NCI-H82 treated with DMSO at 0.1 percent for 48 hours (cell line): ENCODE results near the gene THBS4.
A peak's percentile ranks its signal among the peaks of the same experiment; 100 is the strongest.

ENCODE experiments used
- DNase-seq: peaks from one replicate; lab custom pipeline; 2025; ENCODE audit not compliant: unreplicated experiment; lab: John Stamatoyannopoulos, UW

THBS4 gene

GRCh38 chr5:80116000-80116399 is 80.9 kb downstream of the THBS4 start:
- DNase-seq, result no peak

- DNase-seq, result no peak
Measured at GRCh38 chr5:80116465-80116864, 81.3 kb downstream of the THBS4 start.

- DNase-seq, result no peak
Measured at GRCh38 chr5:80117446-80117845, 82.3 kb downstream of the THBS4 start.

GRCh38 chr5:80119372-80119771 is 84.2 kb downstream of the THBS4 start:
- no peak for DNase-seq

- DNase-seq, result peak; percentile 54
Measured at GRCh38 chr5:80122579-80122978, 87.4 kb downstream of the THBS4 start.

GRCh38 chr5:80124121-80124918 is 89.2 kb downstream of the THBS4 start:
- DNase-seq, result no peak

- DNase-seq, result no peak
Measured at GRCh38 chr5:80125022-80125961, 90.1 kb downstream of the THBS4 start.

- no peak for DNase-seq
Measured at GRCh38 chr5:80125962-80126480, 90.9 kb downstream of the THBS4 start.

- DNase-seq, result no peak
Measured at GRCh38 chr5:80127116-80127552, 92.0 kb downstream of the THBS4 start.

- no peak for DNase-seq
Measured at GRCh38 chr5:80128141-80128540, 93.0 kb downstream of the THBS4 start.

- DNase-seq, result no peak
Measured at GRCh38 chr5:80129146-80129545, 94.0 kb downstream of the THBS4 start.
